ENCODE results near the gene HMGCL. TPM values are rescaled to one million over a fixed set of nuclear protein-coding genes. Genes with fewer than 3 reads are reported as not detected.

Gene HMGCL
- total RNA-seq, 2 donors from 2014 or later: 66.2 to 110 TPM

DNA sequence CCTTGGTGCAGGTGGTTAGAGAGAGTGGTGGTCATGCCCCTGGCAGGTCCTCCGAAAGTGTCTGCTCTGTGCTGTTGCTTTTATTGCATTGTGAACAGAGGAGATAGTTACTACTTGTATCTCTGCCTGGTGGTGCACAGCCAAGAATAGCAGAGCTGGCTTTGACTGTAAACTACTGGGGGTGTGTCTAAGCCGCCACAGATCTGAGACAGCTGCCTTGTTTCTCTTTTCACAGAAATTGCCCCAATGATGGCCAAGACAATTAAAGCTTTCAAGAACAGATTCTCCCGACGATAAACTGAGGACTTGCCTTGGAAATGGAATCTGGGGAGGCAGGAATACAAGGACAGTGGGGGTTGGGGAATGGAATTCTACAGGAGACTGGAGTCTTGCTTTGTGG, 66.0 kb downstream of the HMGCL start:
- TF ChIP-seq, protein P1, sequence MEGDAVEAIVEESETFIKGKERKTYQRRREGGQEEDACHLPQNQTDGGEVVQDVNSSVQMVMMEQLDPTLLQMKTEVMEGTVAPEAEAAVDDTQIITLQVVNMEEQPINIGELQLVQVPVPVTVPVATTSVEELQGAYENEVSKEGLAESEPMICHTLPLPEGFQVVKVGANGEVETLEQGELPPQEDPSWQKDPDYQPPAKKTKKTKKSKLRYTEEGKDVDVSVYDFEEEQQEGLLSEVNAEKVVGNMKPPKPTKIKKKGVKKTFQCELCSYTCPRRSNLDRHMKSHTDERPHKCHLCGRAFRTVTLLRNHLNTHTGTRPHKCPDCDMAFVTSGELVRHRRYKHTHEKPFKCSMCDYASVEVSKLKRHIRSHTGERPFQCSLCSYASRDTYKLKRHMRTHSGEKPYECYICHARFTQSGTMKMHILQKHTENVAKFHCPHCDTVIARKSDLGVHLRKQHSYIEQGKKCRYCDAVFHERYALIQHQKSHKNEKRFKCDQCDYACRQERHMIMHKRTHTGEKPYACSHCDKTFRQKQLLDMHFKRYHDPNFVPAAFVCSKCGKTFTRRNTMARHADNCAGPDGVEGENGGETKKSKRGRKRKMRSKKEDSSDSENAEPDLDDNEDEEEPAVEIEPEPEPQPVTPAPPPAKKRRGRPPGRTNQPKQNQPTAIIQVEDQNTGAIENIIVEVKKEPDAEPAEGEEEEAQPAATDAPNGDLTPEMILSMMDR (IDR thresholded peaks at IDR 0.05): no peak
- Histone ChIP-seq H3K27ac (no peak overlapping the region), H3K4me3 (no peak overlapping the region), H3K27me3 (no peaks in the 10 kb centered on the region), H3K4me1 (no peaks in the 10 kb centered on the region), H3K9ac (ENCODE audit: low read depth in 2 of 2, low read length in 2 of 2) (no peak overlapping the region), H3K9me3 (no peaks in the 10 kb centered on the region), H3K36me3 (peaks cover 20% of the 10 kb centered on the region)
- intact Hi-C loops (cut with DNase I): no loop called here
- no peak for DNase-seq

DNA sequence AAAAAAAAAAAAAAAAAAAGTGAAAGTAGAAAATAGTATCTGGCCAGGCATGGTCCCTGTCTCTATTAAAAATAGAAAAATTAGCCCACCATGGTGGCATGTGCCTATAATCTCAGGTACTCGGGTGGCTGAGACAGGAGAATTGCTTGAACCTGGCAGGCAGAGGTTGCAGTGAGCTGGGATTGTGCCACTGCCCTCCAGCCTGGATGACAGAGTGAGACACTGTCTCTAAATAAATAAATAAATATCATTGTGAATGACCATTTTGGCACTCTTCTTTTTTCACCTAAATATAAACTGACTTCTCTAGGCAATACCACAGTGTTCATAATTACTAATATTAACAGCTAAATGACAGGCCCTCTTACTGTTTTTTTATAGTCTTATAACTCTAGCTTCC, 67.4 kb downstream of the HMGCL start:
- Histone ChIP-seq H3K27me3 (no peaks in the 10 kb centered on the region), H3K36me3 (peaks cover 32% of the 10 kb centered on the region), H3K27ac (no peak overlapping the region), H3K9me3 (no peaks in the 10 kb centered on the region), H3K9ac (ENCODE audit: low read depth in 2 of 2, low read length in 2 of 2) (no peak overlapping the region), H3K4me3 (no peak overlapping the region), H3K4me1 (no peaks in the 10 kb centered on the region)
- intact Hi-C loops (cut with DNase I): no loop called here
- DNase-seq: no peak
- TF ChIP-seq, protein P1 (IDR thresholded peaks at IDR 0.05): no peak

DNA sequence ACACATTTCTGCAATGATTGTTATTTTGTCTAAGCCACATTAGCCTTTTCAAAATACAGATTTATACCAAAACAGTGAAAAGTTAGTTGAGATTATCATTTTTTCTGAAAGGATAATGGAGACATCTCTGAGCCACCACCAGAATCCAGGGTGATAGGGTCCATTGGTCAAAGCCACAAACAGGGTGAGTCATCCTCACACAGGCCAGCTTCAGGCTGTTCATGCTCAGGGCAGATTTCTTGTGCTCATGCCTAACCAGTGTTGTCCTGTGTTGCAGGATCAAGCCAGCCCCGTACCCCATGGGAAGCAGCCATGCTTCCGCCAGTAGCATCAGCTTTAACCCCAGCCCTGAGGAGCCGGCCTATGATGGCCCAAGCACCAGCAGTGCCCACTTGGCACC, 68.6 kb downstream of the HMGCL start:
- Histone ChIP-seq H3K4me1 (no peaks in the 10 kb centered on the region), H3K4me3 (no peak overlapping the region), H3K36me3 (peaks cover 43% of the 10 kb centered on the region), H3K27ac (no peak overlapping the region), H3K27me3 (no peaks in the 10 kb centered on the region), H3K9me3 (no peaks in the 10 kb centered on the region), H3K9ac (ENCODE audit: low read depth in 2 of 2, low read length in 2 of 2) (no peak overlapping the region)
- intact Hi-C loops (cut with DNase I): no loop called here
- TF ChIP-seq, protein P1 (IDR thresholded peaks at IDR 0.05): no peak
- no peak for DNase-seq

DNA sequence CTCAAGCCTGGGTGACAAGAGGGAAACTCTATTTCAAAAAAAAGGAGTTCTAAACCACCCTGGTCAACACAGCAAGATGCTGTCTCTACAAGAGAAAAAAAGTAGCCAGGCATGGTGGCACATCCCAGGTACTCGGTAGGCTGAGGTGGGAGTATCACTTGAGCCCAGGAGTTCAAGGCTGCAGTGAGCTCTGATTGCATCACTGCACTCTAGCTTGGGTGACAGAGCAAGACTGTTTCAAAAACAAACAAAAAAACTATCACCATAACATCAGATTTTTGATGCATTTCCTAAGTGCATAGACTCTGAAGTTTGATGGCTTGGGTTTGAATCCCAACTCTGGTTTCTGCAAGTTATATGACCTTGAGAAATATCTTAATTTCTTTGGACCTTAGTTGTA, 72.3 kb downstream of the HMGCL start:
- TF ChIP-seq, protein P1 (IDR thresholded peaks at IDR 0.05): no peak
- H3K36me3 ChIP-seq: peaks cover 43% of the 10 kb centered on the region

More for the DNA sequence above, 72.3 kb downstream of the HMGCL start:
- Histone ChIP-seq H3K27ac (no peak overlapping the region), H3K4me3 (no peak overlapping the region), H3K27me3 (no peaks in the 10 kb centered on the region), H3K4me1 (no peaks in the 10 kb centered on the region), H3K9ac (ENCODE audit: low read depth in 2 of 2, low read length in 2 of 2) (no peak overlapping the region), H3K9me3 (no peaks in the 10 kb centered on the region)
- intact Hi-C loops (cut with DNase I): loop anchor here (5.0 kb wide), 1 partner anchor 116 kb away; no protein-coding TSS in a partner anchor
- DNase-seq: no peak

Other genes starting within 250 kb of the HMGCL start
- gene RPL11, start 133.6 kb downstream of the HMGCL start, total RNA-seq: 100 to 1,000 TPM; 871 to 897 TPM
- gene ELOA, start 82.0 kb downstream of the HMGCL start, total RNA-seq: 10 to 100 TPM; 32.6 to 33.0 TPM
- gene PITHD1, start 47.0 kb downstream of the HMGCL start, total RNA-seq: 10 to 100 TPM; 51.5 to 51.6 TPM
- 10 to 100 TPM; 76.3 to 93.7 TPM for gene LYPLA2, start 34.3 kb downstream of the HMGCL start, total RNA-seq
- gene GALE, start 24.7 kb downstream of the HMGCL start, total RNA-seq: 100 to 1,000 TPM; 163 to 208 TPM
- 100 to 1,000 TPM in 1 of 2 donors, 10 to 100 TPM in 1; 70.1 to 165 TPM for gene FUCA1, start 42.9 kb upstream of the HMGCL start, total RNA-seq
- gene CNR2, start 87.9 kb upstream of the HMGCL start, total RNA-seq: under 1 TPM; 0.12 to 0.13 TPM
- gene PNRC2, start 134.4 kb upstream of the HMGCL start, total RNA-seq: 100 to 1,000 TPM; 152 to 170 TPM
- 100 to 1,000 TPM in 1 of 2 donors, 10 to 100 TPM in 1; 76.8 to 115 TPM for gene SRSF10, start 154.9 kb upstream of the HMGCL start, total RNA-seq

Measured in colonic mucosa (tissue), 4 donors.